Fibroblast of skin of right biceps (primary cell): Measurements from ENCODE around the gene CEP68.
"Not testable (repeated sequence)": the region's sequence is repeated elsewhere in the genome, so short reads cannot be mapped to it uniquely, and the experiment has no call there.

Experiments used
- DNase-seq: peaks from one replicate; pipeline ENCODE4 v3.0.0-alpha.2; 2013

Gene CEP68

DNA sequence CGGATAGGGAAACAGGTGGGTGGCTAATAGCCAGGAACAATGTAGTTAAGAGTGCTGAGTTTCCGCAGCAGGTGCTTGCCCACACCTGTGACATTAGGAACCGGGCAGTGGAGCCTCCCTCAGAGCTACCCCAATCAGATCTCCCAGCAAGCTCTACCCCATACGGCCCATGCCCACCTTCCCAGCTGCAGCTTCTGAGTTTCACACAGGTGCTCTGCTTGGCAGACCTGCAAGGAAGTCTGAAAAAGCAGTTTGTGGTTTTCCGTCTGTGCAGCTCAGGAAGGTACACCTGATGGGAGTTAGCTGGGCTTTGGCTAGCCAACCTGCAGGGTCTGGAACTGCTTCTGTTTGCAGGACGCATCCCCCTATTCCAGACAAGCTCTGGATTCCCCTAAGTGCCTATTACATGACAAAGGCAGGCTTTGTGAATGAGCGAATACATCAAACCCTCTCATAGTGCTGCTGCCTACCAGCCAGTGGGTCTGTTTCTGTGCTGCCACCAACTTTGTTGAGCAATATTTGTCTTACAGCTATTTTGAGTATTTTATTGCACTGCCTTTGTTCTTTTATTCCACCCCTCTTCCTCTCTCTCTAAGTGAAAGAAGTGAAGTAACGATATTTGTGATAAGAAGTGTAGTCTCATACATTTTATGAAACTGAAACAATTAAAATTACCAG, 24.7 kb upstream of the CEP68 start:
- DNase-seq = no peak

DNA sequence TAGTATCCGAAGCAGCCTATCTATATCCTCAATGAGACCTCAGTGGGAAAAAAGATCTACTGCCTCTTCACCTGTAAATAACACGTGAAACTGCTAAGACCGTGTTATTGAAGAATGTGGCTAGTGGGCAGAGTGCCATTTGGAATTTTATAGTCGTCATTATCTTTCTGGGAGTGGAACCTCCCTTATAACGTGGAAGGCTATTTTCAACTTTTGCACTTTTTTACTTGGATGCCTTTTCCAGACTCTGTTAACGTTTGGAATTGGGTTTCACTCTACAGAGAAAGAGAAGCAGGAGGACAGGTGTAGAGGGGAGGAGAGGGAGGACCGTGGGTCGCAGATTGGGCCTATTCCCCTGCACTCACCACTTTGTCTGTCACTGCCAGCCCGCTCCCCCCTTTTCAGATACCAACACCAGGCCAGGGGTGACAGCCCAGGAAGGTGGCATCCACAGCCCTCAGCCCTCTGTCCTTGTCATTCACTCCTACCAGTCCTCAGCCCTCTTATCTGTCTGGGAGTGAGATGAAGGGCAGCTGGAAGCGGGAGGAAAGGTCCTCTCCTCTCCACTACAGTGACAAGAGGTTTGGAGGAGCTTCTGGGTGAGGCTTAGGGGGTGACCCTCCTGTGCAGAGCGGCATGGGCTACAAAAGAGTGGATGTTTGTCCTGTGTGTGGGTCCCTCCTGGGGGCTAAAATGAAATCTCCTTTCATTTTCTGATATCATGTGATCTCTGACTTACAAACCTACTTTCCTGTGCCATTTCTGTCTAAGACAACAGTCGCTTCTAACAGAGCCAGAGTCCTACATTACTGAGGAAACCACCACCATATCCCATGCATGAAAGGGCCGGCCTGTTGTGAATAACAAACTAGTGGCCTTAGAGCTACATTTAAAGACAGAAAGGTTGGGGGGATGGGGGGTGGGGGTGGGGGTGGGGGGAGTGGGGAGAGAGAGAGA, 23.9 kb upstream of the CEP68 start:
- DNase-seq = no peak

DNA sequence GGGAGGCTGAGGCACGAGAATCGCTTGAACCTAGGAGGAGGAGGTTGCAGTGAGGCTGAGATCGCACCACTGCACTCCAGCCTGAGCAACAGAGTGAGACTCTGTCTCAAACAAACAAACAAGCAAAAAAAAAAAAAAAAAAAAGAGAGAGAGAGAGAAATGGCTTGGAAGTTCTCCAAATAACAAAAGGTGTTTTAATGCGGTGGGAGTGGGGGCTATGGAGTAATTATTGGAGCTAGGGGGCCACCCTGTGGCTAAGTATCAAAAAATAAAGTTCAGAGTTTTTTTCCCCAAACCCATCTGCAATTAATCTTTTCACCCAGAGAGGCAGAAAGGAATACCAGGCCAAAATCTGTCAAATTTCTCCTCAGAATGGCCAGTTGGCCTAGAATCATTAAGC, 23.0 kb upstream of the CEP68 start:
- DNase-seq = peak; percentile 28

DNA sequence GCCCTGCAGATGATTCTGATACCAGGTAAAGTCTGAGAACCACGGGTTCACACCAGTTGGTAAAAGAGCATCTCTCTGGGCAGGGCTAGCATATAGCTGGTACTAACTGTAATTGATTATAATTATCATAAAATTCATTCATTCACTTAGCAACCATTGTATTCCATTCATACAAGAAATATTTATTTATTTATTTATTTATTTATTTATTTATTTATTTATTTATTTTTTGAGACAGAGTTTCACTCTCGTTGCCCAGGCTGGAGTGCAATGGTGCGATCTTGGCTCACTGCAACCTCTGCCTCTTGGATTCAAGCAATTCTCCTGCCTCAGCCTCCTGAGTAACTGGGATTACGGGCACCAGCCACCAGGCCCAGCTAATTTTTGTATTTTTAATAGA, 22.5 kb upstream of the CEP68 start:
- not testable (repeated sequence) for DNase-seq

DNA sequence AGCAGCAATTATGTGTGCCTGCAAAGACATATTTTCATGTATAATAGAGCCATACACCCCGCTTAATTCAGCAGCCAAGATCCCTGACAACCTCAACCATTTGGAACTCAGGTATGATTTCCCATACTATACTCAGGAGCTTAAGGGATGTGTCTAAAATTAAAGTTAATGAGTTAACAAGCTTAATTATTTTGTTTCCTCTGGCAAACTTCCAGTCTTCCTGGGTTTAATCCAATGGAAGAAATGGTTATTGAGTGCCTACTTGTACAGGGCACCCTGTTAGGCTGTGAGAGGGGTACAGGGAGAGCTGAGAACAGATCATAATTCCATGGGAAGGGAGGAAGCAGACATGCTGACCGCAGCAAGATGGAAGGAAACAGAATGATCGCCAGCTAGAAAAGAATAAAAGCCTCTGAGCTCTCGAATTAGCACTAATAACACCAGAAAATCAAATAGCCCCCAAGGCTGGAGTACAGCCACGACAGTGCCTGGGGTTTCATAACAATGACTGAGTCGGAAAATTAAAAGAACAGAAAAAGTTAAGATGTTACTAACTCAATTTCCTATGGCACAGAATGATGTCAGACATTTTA, 20.8 kb upstream of the CEP68 start:
- no peak for DNase-seq

DNA sequence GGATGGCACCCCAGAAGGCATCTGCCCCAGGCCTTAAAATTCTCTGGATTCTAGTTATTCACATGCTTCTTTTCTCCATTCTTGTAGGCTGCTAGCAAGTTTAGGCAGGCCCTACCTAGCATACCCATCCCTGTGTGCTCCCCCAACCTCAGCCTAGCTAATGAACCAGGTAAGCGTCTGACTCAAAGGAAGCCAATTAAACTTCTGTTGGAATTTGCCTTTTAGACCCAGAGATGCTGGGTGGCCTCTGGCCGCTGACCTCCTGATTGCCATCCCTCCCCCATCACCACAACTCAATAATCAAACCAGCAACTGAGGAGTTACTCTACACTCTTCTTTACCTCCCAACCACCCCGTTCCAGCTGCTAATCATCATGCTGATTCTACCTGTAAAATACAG, 19.0 kb upstream of the CEP68 start:
- DNase-seq = no peak

DNA sequence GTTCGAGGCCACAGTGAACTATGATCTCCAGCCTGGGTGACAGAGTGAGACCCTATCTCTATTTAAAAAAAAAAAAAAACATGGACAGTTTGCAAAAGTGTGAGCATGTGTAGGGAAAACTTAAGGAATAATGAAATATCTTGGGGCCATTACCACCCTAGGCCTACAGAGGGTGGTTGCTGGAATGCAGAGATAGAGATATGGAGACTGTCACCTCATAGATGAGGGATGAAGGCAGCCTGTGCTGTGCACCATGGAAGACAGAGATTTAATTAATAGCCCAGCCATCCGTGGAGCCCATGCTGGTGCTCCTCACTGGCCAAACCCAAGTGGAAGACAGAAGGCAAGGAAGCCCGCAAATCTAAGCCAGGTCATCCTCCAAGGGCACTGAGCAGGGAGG, 16.6 kb upstream of the CEP68 start:
- no peak for DNase-seq

DNA sequence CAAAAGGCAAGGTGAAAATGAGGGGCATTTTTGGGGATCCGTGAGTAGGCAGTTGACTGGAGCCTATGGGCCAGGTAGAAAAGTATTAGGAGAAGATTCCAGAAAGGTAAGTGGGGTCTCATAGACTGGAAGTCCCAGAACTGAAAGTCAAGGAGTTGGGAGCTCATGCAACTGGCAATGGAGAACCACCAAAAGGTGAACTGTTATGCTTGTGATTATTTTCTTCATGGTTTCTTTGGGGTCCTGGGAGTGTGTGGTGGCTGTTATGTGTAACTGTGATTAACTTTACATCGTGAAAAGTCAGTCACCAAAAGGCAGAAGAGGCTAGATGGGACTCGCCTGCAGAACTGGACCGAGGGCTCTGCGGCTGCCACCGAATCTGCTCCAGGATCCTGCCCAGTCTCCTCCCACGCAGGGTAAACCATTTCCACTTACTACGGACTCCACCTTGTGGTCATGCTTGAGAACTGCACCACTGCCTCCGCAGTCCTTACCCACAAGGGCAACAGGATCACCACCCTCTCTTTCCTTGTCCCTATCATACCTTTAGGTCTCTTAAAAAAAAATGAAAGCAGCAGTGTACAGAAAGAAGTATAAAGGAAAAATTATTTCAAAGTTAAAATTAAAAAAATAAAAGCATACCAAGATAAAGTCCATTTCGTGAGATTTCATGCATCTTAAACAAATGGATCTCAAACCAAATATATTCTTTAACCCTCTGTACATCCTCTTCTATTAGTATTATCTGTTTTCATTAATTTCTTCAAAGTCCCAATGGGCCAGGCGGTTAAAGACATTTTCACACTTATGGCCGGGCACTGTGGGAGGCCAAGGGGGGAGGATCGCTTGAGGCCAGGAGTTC, 15.6 kb upstream of the CEP68 start:
- DNase-seq = peak; percentile 77

DNA sequence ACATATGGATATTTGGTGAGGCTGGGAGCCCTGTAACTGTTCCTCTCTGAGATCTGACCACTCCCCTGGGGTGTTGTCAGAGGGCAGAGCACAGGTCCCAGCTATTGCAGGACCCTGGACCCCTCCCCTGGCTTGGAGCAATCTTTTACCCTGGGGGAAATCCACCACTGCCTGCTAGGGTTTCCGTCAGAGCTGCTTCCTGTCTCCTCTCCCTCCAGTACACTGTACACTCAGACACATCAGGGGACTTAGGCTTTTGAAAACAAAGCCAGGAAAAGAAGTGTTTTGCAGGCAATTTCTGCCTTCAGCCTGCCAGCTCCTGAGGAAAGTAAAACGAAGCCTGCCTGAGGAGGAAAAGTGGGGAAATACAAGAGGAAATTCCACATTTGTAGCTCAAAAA, 13.2 kb upstream of the CEP68 start:
- DNase-seq = no peak

DNA sequence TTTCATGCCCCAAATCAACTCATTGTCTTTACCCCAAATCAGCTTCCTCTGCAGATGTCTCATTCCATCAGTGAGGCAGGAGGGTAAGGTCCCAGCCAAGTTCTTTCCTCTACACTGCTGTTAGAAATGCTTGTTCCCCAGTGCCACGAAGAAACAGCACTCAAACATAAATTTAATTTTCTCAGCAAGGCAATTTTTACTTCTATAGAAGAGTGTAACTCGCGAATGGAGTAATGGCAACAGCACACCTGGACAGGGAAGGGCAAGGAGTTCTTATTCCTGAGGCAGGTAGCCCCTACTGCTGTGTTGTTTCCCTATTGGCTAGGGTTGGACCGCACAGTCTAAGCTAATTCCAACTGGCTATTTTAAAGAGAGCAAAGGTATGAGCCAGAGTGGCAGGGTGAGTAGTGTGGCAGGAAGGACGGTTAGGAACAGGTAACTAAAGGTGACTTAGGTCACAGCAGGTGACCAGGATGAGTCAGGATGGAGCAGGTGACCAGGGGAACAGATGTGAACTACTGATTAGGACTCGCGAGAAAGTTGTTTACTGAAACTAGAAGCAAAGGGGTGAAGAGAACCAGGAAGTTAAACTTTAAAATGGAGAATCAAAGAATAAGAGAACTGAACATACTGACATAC, 12.0 kb upstream of the CEP68 start:
- DNase-seq = no peak

DNA sequence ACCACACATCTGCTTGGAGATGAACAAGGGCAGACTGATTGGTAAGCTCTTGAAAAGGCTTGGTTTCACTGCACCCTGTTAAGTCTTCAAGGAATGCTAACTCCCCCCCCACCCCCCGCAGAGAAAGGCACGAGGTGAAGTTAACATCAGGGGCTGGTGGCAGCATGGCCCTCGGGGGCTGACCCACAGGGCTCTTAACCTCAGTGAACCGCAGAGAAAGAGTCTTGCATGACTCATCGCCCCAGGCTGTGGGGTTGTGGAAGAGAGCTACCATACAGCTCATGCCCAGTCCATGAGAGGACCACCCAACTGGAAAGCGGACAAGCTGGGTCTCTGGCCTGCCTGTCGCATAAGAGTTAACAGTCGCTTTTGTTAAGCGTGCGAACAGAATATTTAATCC, 10.6 kb upstream of the CEP68 start:
- DNase-seq = peak; percentile 61

DNA sequence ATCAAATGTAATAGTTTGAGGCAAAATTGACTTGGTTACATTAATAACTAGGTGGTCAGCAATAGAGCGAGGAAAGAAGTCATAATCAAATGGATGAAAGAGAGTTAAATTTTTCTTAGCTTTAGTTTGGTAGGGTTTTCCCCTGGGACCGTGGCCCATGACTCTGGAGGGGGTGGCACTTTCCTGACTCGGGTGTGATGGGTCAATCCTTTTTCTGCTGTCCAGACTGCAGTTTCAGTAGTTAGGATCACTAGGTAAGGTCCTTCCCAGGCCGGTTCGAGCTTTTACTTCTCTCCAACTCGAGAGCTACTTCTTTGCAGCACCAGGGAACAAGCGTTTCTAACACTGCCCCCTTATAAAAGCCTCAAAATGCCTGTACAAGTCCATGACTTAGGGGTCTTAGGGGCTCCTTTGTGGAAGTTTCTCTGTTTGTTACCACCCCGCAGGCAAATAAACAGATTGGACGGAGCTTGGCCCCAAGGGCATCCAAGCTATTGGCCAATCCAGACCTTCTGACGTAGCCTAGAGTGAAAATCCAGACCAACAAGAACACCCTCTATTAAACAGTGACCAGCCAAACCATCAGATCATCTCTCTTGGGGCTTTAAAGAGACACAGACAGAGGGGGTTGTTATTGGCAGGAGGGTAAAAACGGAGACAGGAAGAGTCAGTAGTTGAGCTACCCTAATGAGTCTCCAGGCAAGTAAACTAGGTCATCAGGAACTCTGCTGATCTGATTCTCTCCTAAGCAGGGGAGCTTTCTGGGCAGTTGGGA, 9.4 kb upstream of the CEP68 start:
- DNase-seq = no peak

DNA sequence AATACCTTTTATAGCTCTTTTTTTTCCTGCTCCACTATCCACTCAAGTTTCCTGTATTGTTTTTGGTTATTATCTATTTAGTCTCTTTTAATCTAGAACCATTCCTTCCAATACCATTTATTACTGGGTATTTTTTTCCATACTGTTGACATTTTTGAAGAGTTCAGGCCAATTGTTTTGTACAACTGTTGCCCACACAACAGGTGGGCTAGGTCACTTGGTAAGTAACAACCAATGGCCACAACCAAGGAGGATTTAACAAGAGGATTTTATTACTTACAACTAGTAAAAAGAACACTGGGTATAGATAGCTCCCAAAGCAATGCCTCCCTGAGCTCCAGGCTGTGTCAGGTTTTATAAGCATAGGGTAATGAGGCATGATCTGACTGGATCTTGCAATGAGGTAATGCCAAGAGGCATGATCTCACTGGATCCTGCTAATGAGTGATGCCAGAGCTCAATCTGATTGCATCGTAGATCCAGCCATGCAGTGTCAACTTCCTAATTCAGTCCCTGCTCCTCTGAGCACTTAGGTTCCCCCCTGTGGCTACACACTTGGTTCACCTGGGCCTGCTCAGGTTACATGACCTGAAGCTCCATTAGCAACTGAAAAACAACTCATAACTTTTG, 7.1 kb upstream of the CEP68 start:
- DNase-seq = no peak

DNA sequence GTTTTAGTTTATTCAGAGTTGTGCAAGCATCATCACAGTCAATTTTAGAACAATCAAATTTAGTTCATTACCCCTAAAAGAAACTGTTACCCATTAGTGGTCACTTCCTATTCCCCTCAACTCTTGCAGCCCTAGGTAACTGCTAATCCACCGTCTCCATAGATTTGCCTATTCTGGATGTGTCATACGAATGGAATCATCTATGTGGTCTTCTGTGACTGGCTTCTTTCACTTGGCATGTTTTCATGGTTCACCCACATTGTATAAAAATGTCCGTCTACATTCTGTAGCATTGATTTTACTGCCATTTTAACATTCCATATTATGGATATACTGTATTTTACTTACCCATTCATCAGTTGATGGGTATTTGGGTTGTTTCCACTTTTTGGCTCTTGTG, 5.3 kb upstream of the CEP68 start:
- DNase-seq = peak; percentile 71

DNA sequence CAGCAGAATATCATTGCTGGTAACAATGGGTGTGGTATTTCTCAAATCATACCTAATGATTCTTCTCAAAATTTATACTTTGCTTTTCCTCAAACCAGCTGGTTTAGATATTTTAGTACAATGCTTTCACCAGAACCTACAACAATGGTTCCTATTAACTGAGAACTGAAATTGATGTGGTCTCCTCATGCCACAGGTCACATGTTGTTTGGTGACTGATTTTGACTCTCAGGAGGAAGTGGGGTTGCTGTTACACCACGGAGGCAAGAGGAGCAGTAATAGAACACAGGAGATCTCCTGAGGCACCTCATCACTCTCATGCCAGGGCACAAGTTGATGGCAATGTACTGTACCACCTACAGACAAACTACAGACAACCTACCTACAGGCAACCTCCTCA, 3.0 kb upstream of the CEP68 start:
- DNase-seq = no peak

DNA sequence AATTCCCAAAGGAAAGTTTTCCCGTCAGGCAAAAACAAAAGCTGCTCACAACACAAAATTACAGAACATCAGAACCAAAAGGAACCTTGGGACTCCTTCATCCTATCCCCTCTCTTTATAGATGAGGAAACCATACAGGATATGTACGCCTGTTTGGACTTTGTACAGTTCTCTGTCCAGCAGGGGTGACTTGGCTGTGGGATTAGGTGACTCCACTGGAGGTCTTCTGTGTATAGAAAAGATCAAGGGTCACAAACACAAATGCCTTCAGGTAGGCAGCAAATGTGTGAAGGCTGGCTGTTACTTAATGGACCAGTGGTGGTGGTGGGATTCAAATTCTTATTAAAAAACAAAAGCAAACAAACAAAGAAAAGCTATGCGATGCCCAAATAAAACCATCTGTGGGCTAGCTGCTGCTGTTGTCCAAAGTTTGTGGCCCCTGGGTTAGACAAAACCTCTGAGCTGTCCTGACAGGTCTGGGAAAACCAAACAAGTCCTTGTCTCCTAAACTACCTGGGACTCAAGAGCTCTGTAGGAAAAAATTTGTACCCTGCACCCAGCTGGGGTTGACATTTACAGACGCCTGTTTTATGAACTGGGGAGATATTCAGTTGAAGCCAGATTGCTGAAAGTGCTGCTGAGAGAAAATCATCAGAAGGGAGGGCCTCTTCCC, 1.3 kb upstream of the CEP68 start:
- DNase-seq = no peak

DNA sequence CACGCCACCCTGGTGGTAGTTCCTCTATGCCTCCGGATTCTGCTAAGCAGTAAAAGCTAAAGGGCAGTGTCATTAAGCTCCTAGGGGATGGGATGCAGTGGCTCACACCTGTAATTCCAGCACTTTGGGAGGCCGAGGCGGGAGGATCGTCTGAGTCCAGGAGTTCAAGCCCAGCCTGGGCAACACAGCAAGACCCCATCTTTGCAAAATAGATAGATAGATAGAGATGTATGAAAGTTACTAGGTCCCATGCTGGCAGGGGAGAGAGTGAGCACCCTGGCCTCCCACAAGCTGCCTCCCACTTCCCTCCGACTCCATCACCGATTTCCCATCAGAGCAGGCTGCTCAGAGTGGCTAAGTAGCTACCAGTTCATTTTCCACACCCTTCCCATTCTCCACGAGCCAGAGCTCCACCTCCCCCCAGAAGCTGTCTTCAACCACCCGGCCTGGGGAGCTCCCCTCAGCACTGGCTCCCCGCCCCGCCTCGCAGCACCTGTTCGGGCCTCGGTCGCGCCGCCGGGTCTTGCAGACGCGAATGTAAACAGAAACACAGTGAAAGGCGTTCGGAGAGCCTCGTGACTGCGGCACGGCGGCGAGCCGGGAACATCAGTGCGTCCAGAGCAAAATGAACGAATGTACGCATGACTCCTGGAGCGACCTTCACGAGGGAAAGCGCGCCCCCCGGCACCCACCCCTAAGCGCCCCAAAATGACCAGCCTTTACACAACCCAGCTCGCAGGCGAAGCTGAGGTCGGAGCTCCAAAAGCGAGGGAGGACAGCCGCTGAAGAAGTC, 598 bp upstream of the CEP68 start:
- no peak for DNase-seq

DNA sequence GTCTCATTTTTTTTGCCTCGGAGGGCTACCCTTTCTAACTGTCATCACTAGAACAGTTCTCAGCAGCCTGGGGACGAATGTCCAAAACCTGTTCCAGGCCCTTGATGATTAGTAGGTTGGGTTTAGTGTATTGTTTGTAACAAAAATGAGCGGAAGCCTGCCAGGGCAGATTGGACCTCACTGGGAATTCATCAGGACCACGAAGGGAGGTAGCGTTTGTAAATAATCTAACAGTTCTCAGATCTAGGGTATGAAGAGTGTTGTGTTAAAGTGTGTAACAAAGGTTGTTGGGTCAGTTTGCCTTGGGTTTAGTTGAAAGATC, 799 bp downstream of the CEP68 start:
- DNase-seq = no peak

DNA sequence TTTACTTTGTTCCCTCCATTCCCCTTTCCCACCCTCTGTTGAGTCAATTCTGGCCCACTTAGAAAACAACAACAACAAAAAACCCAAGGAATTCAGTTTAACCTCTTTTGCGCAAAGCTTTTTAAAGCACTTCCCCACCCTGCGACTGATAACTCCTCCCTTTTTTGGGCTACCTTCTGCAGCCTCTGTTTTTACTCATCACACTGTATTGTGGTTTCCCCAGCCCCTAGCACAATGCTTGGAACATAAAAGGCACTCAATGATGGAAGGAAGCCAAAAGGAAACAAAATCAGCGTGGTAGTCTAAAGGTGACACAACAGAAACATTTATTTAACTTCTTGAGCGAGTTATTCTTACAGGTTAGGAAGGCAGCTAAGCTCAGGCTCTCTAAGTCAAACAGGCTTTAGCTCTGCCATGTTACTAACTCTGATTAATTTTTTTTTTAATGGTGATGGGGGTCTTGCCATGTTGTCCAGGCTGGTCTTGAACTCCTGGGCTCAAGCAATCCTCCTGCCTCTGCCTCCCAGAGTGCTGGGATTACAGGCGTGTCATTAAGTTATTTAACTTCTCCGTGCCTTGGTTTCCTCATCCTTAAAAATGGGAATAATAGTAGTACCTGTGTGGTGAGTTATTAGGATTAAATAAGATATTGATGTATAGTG, 1.3 kb downstream of the CEP68 start:
- DNase-seq = peak; percentile 59
